Eye (tissue), 1 donor: ENCODE measurements around the gene ARCN1.
"Not testable (repeated sequence)": the region's sequence is repeated elsewhere in the genome, so short reads cannot be mapped to it uniquely, and the experiment has no call there.

Source experiments
- DNase-seq: peaks from one replicate; pipeline ENCODE4 v3.0.0-alpha.2; 2015

The ARCN1 gene

GRCh38 chr11:118606844-118607228, 34.6 kb downstream of the ARCN1 start:
- no peak for DNase-seq

GRCh38 chr11:118607401-118608359, 35.5 kb downstream of the ARCN1 start, which contains the start of gene PHLDB1:
Gene PHLDB1, plus strand, starts transcription at chr11:118607615. Its CDS starts 6,222 bp downstream, at chr11:118613837.
- peak; percentile 73 for DNase-seq

GRCh38 chr11:118608360-118609227, 36.4 kb downstream of the ARCN1 start:
- peak; percentile 65 for DNase-seq

GRCh38 chr11:118609380-118610224, 37.4 kb downstream of the ARCN1 start:
- peak; percentile 63 for DNase-seq

GRCh38 chr11:118610225-118610772, 38.1 kb downstream of the ARCN1 start:
- peak; percentile 49 for DNase-seq

- DNase-seq = peak; percentile 80
Measured at GRCh38 chr11:118610773-118611432, 38.7 kb downstream of the ARCN1 start.

- DNase-seq = not testable (repeated sequence)
Measured at GRCh38 chr11:118611433-118611795, 39.2 kb downstream of the ARCN1 start.

GRCh38 chr11:118612378-118612777, 40.2 kb downstream of the ARCN1 start:
- no peak for DNase-seq

GRCh38 chr11:118614511-118614910, 42.3 kb downstream of the ARCN1 start:
- no peak for DNase-seq

- DNase-seq = peak; percentile 79
Measured at GRCh38 chr11:118615282-118615975, 43.2 kb downstream of the ARCN1 start.

- peak; percentile 57 for DNase-seq
Measured at GRCh38 chr11:118615976-118616371, 43.8 kb downstream of the ARCN1 start.

GRCh38 chr11:118618115-118618990, 46.1 kb downstream of the ARCN1 start:
- peak; percentile 74 for DNase-seq

- peak; percentile 29 for DNase-seq
Measured at GRCh38 chr11:118618991-118619375, 46.8 kb downstream of the ARCN1 start.

GRCh38 chr11:118619444-118620197, 47.4 kb downstream of the ARCN1 start:
- DNase-seq = peak; percentile 61

- no peak for DNase-seq
Measured at GRCh38 chr11:118620529-118621070, 48.4 kb downstream of the ARCN1 start.

GRCh38 chr11:118621071-118621783, 49.0 kb downstream of the ARCN1 start:
- DNase-seq = peak; percentile 94

GRCh38 chr11:118621784-118622375, 49.7 kb downstream of the ARCN1 start:
- no peak for DNase-seq
